GM15510 (cell line): ENCODE data around the gene FAT1.

ENCODE experiments used
- POLR2A ChIP-seq: IDR thresholded peaks from 3 replicates; pipeline ENCODE4 v1.6.1; 2011; ENCODE audit warnings: borderline replicate concordance; ENCODE audit not compliant: insufficient read length; ENCODE audit errors: extremely low read depth

FAT1 gene

GRCh38 chr4:186541801-186542200, 181.9 kb downstream of the FAT1 start:
- no peak for TF ChIP-seq POLR2A

- no peak for TF ChIP-seq POLR2A
Observed at GRCh38 chr4:186537843-186538521, 185.7 kb downstream of the FAT1 start.
